IMR-90 (cell line): ENCODE measurements around the gene C16orf86. TPM values are rescaled to one million over a fixed set of nuclear protein-coding genes. Genes with fewer than 3 reads are reported as not detected.

Source experiments
- ATAC-seq: fragments of 200-7000 bp; cut with Tn5 transposase; 2 replicates; pipeline ENCODE4 v1.9.1; 2020; ENCODE audit warnings: low read depth, mild to moderate bottlenecking, moderate library complexity
- BruUV-seq: library from RNA; stranded (reverse); fragments of 400-500 nt; replicated peaks from 2 replicates; lab custom pipeline; 2021; lab: Mats Ljungman, UMichigan
- CTCF ChIA-PET: fragments of 300-600 bp; formaldehyde crosslinking; extraction: SDS; loops from one replicate; lab custom pipeline; 2021; ENCODE audit warnings: antibody characterized with exemption; lab: Yijun Ruan, JAX
- POLR2A ChIA-PET: fragments of 300-600 bp; sonication (Branson Sonifier 250); formaldehyde crosslinking; loops from one replicate; lab custom pipeline; 2022; ENCODE audit warnings: antibody characterized with exemption; ENCODE audit not compliant: unreplicated experiment; lab: Charles Lee
- DNase-seq: peaks from one replicate; pipeline ENCODE4 v3.0.0; 2013
- H2AFZ ChIP-seq: replicated peaks from 2 replicates; pipeline ENCODE3; 2013; ENCODE audit warnings: low read length, mild to moderate bottlenecking; ENCODE audit not compliant: poor library complexity
- H2AK5ac ChIP-seq: 2 replicates; pipeline ENCODE4 v1.6.1; 2013; ENCODE audit warnings: low read depth, low read length, inconsistent platforms
- H2AK9ac ChIP-seq: replicated peaks from 2 replicates; pipeline ENCODE3; 2013; ENCODE audit warnings: mild to moderate bottlenecking, low read depth, low read length, moderate library complexity; ENCODE audit not compliant: poor library complexity
- H2BK120ac ChIP-seq: 2 replicates; pipeline ENCODE4 v1.6.1; 2013; ENCODE audit warnings: low read depth, low read length, inconsistent platforms
- H2BK15ac ChIP-seq: 3 replicates; pipeline ENCODE4 v1.6.1; 2013; ENCODE audit warnings: low read depth, low read length, inconsistent platforms
- H2BK20ac ChIP-seq: 2 replicates; pipeline ENCODE4 v1.6.1; 2013; ENCODE audit warnings: low read depth, mild to moderate bottlenecking, inconsistent platforms, low read length, moderate library complexity
- H2BK5ac ChIP-seq: 2 replicates; pipeline ENCODE4 v1.6.1; 2013; ENCODE audit warnings: mild to moderate bottlenecking, low read depth, low read length, inconsistent platforms; ENCODE audit not compliant: poor library complexity, severe bottlenecking
- H3K14ac ChIP-seq: replicated peaks from 2 replicates; pipeline ENCODE4 v1.6.1; 2013; ENCODE audit warnings: low read depth, low read length, inconsistent platforms
- H3K18ac ChIP-seq: 2 replicates; pipeline ENCODE4 v1.6.1; 2013; ENCODE audit warnings: low read depth, low read length, control low read depth
- H3K23ac ChIP-seq: 2 replicates; pipeline ENCODE4 v1.6.1; 2013; ENCODE audit warnings: low read depth, low read length, inconsistent platforms
- H3K27ac ChIP-seq: 2 replicates; pipeline ENCODE4 v1.5.1; 2013; ENCODE audit warnings: mild to moderate bottlenecking, control low read depth, low read length; ENCODE audit not compliant: insufficient read depth
- H3K27me3 ChIP-seq: 2 replicates; pipeline ENCODE4 v1.6.1; 2013; ENCODE audit warnings: low read length; ENCODE audit not compliant: control insufficient read depth, insufficient read depth
- H3K36me3 ChIP-seq: 2 replicates; pipeline ENCODE4 v1.6.1; 2013; ENCODE audit warnings: low read length, mixed read lengths; ENCODE audit not compliant: control insufficient read depth, insufficient read depth
- H3K4ac ChIP-seq: 2 replicates; pipeline ENCODE4 v1.6.1; 2013; ENCODE audit warnings: low read depth, low read length, inconsistent platforms
- H3K4me1 ChIP-seq: 2 replicates; pipeline ENCODE4 v1.6.1; 2013; ENCODE audit warnings: low read length, mixed read lengths; ENCODE audit not compliant: control insufficient read depth, insufficient read depth
- H3K4me2 ChIP-seq: 2 replicates; pipeline ENCODE4 v1.6.1; 2013; ENCODE audit warnings: low read depth, mild to moderate bottlenecking, control low read depth, low read length, moderate library complexity
- H3K4me3 ChIP-seq: 2 replicates; pipeline ENCODE4 v1.5.1; 2013; ENCODE audit warnings: low read depth, mild to moderate bottlenecking, control low read depth, low read length, moderate library complexity; ENCODE audit not compliant: insufficient read depth
- H3K56ac ChIP-seq: 2 replicates; pipeline ENCODE4 v1.6.1; 2013; ENCODE audit warnings: low read length, inconsistent platforms; ENCODE audit not compliant: insufficient read depth; ENCODE audit errors: extremely low read depth
- H3K79me1 ChIP-seq, 2 experiments: 2 replicates each; pipeline ENCODE4 v1.6.1; 2013; ENCODE audit warnings: low read length in 2 of 2, inconsistent platforms in 1 of 2, low read depth in 1 of 2
- H3K9ac ChIP-seq: 2 replicates; pipeline ENCODE4 v1.6.1; 2013; ENCODE audit warnings: low read depth, low read length, control low read depth
- H3K9me1 ChIP-seq: 2 replicates; pipeline ENCODE4 v1.6.1; 2013; ENCODE audit warnings: low read length, inconsistent platforms; ENCODE audit not compliant: insufficient read depth
- H3K9me3 ChIP-seq: 2 replicates; pipeline ENCODE4 v1.6.1; 2013; ENCODE audit warnings: low read length; ENCODE audit not compliant: control insufficient read depth, insufficient read depth
- H4K20me1 ChIP-seq: 2 replicates; pipeline ENCODE4 v1.6.1; 2013; ENCODE audit warnings: low read length, inconsistent platforms; ENCODE audit not compliant: insufficient read depth
- H4K5ac ChIP-seq: 2 replicates; pipeline ENCODE4 v1.6.1; 2013; ENCODE audit warnings: mild to moderate bottlenecking, low read depth, low read length, control low read depth
- H4K8ac ChIP-seq, 2 experiments: 2 replicates each; pipeline ENCODE4 v1.6.1; 2013; ENCODE audit warnings: low read depth in 2 of 2, low read length in 2 of 2, control low read depth in 1 of 2, inconsistent platforms in 1 of 2
- H4K91ac ChIP-seq: 2 replicates; pipeline ENCODE4 v1.6.1; 2013; ENCODE audit warnings: low read depth, low read length, inconsistent platforms; ENCODE audit not compliant: insufficient read depth
- BHLHE40 ChIP-seq: fragments of 150-350 bp; IDR thresholded peaks from 2 replicates; pipeline ENCODE4 v1.6.1; 2016; ENCODE audit warnings: mild to moderate bottlenecking, low read depth, low read length
- ELK1 ChIP-seq: fragments of 150-350 bp; IDR thresholded peaks from 2 replicates; pipeline ENCODE4 v1.6.1; 2016; ENCODE audit warnings: low read depth, mild to moderate bottlenecking, low read length, moderate library complexity, borderline replicate concordance
- FOS ChIP-seq: fragments of 150-350 bp; IDR thresholded peaks from 2 replicates; pipeline ENCODE4 v1.6.1; 2016; ENCODE audit warnings: low read depth, low read length
- MAFK ChIP-seq: IDR thresholded peaks from 2 replicates; pipeline ENCODE4 v1.6.1; 2012; ENCODE audit warnings: low read depth, low read length, improper control_type of control experiment
- NFE2L2 ChIP-seq: fragments of 150-350 bp; IDR thresholded peaks from 2 replicates; pipeline ENCODE4 v1.6.1; 2016; ENCODE audit warnings: low read depth, mild to moderate bottlenecking, low read length
- RAD21 ChIP-seq: IDR thresholded peaks from 2 replicates; pipeline ENCODE4 v1.6.1; 2012; ENCODE audit warnings: low read length, improper control_type of control experiment
- RCOR1 ChIP-seq: IDR thresholded peaks from 2 replicates; pipeline ENCODE4 v1.6.1; 2012; ENCODE audit warnings: mild to moderate bottlenecking, low read length, improper control_type of control experiment; ENCODE audit not compliant: insufficient replicate concordance
- RFX5 ChIP-seq: IDR thresholded peaks from 2 replicates; pipeline ENCODE4 v1.8.0; 2012; ENCODE audit warnings: low read depth, mild to moderate bottlenecking, low read length, moderate library complexity
- SMC3 ChIP-seq: fragments of 150-350 bp; IDR thresholded peaks from 2 replicates; pipeline ENCODE4 v1.6.1; 2016; ENCODE audit warnings: low read depth, mild to moderate bottlenecking, antibody characterized with exemption, low read length, moderate library complexity
- USF2 ChIP-seq: fragments of 150-350 bp; IDR thresholded peaks from 2 replicates; pipeline ENCODE4 v1.6.1; 2017; ENCODE audit warnings: mild to moderate bottlenecking, antibody characterized with exemption, low read length, low read depth
- WGBS, 2 experiments: methylation state at CpG; one replicate each; pipeline versions ENCODE4 v1.1.5 to v1.1.7; 2013; ENCODE audit warnings: missing lambda C conversion rate in 2 of 2; ENCODE audit not compliant: insufficient read length in 1 of 2; ENCODE audit errors: extremely low coverage in 2 of 2; 5-methylcytosine and 5-hydroxymethylcytosine counted together
- dilution Hi-C: fragments of 300-500 bp; cut with HindIII; formaldehyde crosslinking; loops from one replicate; pipeline ENCODE4 v1.14.3; 2018; ENCODE audit warnings: low sequenced_read_pairs; ENCODE audit not compliant: unreplicated experiment
- in situ Hi-C: fragments of 300-500 bp; cut with MboI; formaldehyde crosslinking; loops from 3 replicates; pipeline ENCODE4 v1.14.3; 2019; ENCODE audit warnings: low sequenced_read_pairs, inconsistent platforms, mixed read lengths
- intact Hi-C: fragments of 100-400 bp; cut with micrococcal nuclease; formaldehyde crosslinking; loops from 2 replicates; pipeline ENCODE4 v1.10.0; 2022
- polyA plus RNA-seq, 3 experiments: library from polyadenylated mRNA; depleted of rRNA; stranded (reverse); fragments of >200 nt; gene quantifications; 2 replicates each; pipeline ENCODE4 v1.2.3, GENCODE V29; 2012; ENCODE audit warnings: low replicate concordance in 1 of 3
- total RNA-seq: library from RNA; depleted of rRNA; stranded (reverse); fragments of >200 nt; gene quantifications from 2 replicates; pipeline ENCODE4 v1.2.3, GENCODE V29; 2012

C16orf86 gene
- total and polyA plus RNA-seq, 2 of the 4 experiments (the other 2 are of a cell fraction) = 0.54 to 0.70 TPM

DNA sequence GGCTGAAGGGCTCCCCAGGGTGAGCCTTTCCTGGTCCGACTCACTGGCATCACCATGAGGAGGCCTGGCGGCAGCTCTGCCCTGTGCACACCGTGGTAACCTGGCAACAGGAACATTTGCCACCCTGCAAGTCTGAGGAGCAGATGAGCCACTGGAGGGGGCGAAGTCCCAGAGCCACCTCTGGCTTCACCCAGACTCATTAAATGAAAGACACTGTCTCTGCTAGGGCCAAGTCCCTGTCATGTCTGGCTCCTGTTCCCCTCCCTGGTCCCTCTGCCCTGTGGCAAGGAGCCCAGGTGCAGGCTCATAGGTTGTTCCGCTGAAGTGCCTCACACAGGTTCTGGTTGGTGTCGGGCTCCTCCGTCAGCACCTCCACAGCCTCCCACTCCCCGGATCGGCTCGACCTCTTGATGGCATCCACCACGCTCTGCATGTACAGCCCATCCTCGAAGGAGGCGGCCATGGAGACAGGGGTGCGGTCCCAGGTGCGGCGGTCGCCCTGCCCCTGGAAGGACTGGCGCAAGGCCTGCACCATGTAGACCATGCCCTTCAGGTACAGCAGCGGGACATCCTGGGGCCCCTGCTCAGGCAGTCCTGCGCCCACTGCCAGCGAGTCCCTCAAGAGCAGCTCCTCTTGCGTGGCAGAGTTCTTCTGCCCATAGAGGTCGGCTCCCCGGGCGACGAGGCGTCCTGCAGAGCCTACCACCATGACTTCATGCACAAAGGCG is 8.4 kb downstream of the C16orf86 start (continued):
- TF ChIP-seq ELK1 = no peak

- Histone ChIP-seq H3K4me1 (no peaks in the 10 kb centered on the region), H4K91ac (no peak overlapping the region), H2BK5ac (no peak overlapping the region), H3K14ac (no peak overlapping the region), H3K27me3 (no peaks in the 10 kb centered on the region), H2AK5ac (no peak overlapping the region), H2BK120ac (no peak overlapping the region), H3K9me1 (0 out of 2 replicates have a peak, but pooled peaks cover 3% of the 10 kb centered on the region), H2BK15ac (no peak overlapping the region), H4K8ac (no peak overlapping the region), H3K23ac (no peak overlapping the region), H4K5ac (no peak overlapping the region), H2AFZ (no peak overlapping the region), H4K20me1 (0 out of 2 replicates have a peak, but pooled peaks cover 4% of the 10 kb centered on the region), H3K4me3 (no peak overlapping the region), H3K56ac (no peak overlapping the region), H3K79me1 (peaks cover 0 to 14% of the 10 kb centered on the region in 2 experiments; a peak in 2 of 4 replicates), H3K4ac (no peak overlapping the region), H3K36me3 (peaks cover 12% of the 10 kb centered on the region; the same call in 1 of the 2 replicates), H3K9ac (no peak overlapping the region), H3K9me3 (no peaks in the 10 kb centered on the region), H3K18ac (no peak overlapping the region), H3K27ac (no peak overlapping the region), H2AK9ac (no peak overlapping the region), H2BK20ac (no peak overlapping the region), H3K4me2 (no peak overlapping the region)
- ATAC-seq (no peak), DNase-seq (no peak)
- intact Hi-C loops = loop anchor here (10.0 kb wide), 1 partner anchor 359 kb away; no protein-coding TSS in a partner anchor
- 98% methylated on average over 7 of the region's 17 CpGs; no CpG with 5 or more reads in 1 of the 2 experiments for WGBS, 2 experiments
- CTCF ChIA-PET = no interaction called here
- TF ChIP-seq NFE2L2 (no peak), RFX5 (no peak), BHLHE40 (no peak), USF2 (no peak), MAFK (no peak), RAD21 (no peak), FOS (no peak), RCOR1 (no peak), SMC3 (no peak), ELK1 (no peak)
- in situ Hi-C loops = no loop called here
- dilution Hi-C loops = no loop called here
- POLR2A ChIA-PET = no interaction called here
- no TSS peak for BruUV-seq
These were observed 8.9 kb downstream of the C16orf86 start for GRCh38 chr16:67675579-67675935.
